OCI-LY1 (cell line): ENCODE results near the gene SLN.

ENCODE experiments used
- H2AFZ ChIP-seq: fragments of 200-600 bp; sonication (generic), shearing (Covaris generic); 2 replicates; pipeline ENCODE4 v1.6.0; 2014; ENCODE audit warnings: antibody characterized with exemption, mild to moderate bottlenecking, low read length
- H3F3A ChIP-seq: fragments of 200-600 bp; sonication (generic), shearing (Covaris generic); 2 replicates; pipeline ENCODE4 v1.6.0; 2014; ENCODE audit warnings: mild to moderate bottlenecking, antibody characterized with exemption, low read length, moderate library complexity; ENCODE audit not compliant: insufficient read depth
- H3K27ac ChIP-seq: fragments of 200-600 bp; sonication (generic); 2 replicates; pipeline ENCODE4 v1.5.1; 2014; ENCODE audit warnings: low read length, mixed run types, mild to moderate bottlenecking, low read depth; ENCODE audit not compliant: poor library complexity, severe bottlenecking
- H3K27me3 ChIP-seq: fragments of 200-600 bp; sonication (generic); 2 replicates; pipeline ENCODE4 v1.6.0; 2014; ENCODE audit warnings: antibody characterized with exemption, mild to moderate bottlenecking, low read length, moderate library complexity; ENCODE audit not compliant: insufficient read depth
- H3K36me3 ChIP-seq: fragments of 200-600 bp; sonication (generic); 2 replicates; pipeline ENCODE4 v1.6.1; 2014; ENCODE audit warnings: mild to moderate bottlenecking, antibody characterized with exemption, low read length, moderate library complexity, mixed read lengths; ENCODE audit not compliant: insufficient read depth
- H3K4me1 ChIP-seq: fragments of 200-600 bp; sonication (generic); 2 replicates; pipeline ENCODE4 v1.5.1; 2014; ENCODE audit warnings: mild to moderate bottlenecking, low read length, moderate library complexity; ENCODE audit not compliant: insufficient read depth, severe bottlenecking
- H3K4me2 ChIP-seq: fragments of 200-600 bp; sonication (generic), shearing (Covaris generic); 2 replicates; pipeline ENCODE4 v1.6.1; 2014; ENCODE audit warnings: low read length
- H3K4me3 ChIP-seq: fragments of 200-600 bp; sonication (generic); 2 replicates; pipeline ENCODE4 v1.5.1; 2014; ENCODE audit warnings: low read length, low read depth, mild to moderate bottlenecking, mixed read lengths; ENCODE audit not compliant: poor library complexity, severe bottlenecking
- H3K79me2 ChIP-seq: fragments of 200-600 bp; shearing (Covaris generic); 2 replicates; pipeline ENCODE4 v1.6.1; 2016; ENCODE audit warnings: mixed run types, low read length, mixed read lengths; ENCODE audit not compliant: insufficient read depth
- H3K9ac ChIP-seq: fragments of 200-600 bp; sonication (generic), shearing (Covaris generic); 2 replicates; pipeline ENCODE4 v1.6.1; 2014; ENCODE audit warnings: mild to moderate bottlenecking, low read length, mixed read lengths
- H3K9me2 ChIP-seq: fragments of 200-600 bp; sonication (generic), shearing (Covaris generic); 2 replicates; pipeline ENCODE4 v1.6.1; 2014; ENCODE audit warnings: low read depth, mild to moderate bottlenecking, low read length, mixed read lengths
- H3K9me3 ChIP-seq: fragments of 200-600 bp; shearing (Covaris generic); 2 replicates; pipeline ENCODE4 v1.6.1; 2014; ENCODE audit warnings: low read length, mixed read lengths
- H4K20me1 ChIP-seq: fragments of 200-600 bp; sonication (generic), shearing (Covaris generic); 2 replicates; pipeline ENCODE4 v1.6.0; 2016; ENCODE audit warnings: mild to moderate bottlenecking, low read length; ENCODE audit not compliant: insufficient read depth
- EZH2 ChIP-seq: fragments of 200-600 bp; sonication (generic), shearing (Covaris generic); IDR thresholded peaks from 2 replicates; pipeline ENCODE4 v1.8.0; 2017; ENCODE audit warnings: borderline replicate concordance, mixed run types, mild to moderate bottlenecking, antibody characterized with exemption, low read length, moderate library complexity, mixed read lengths
- TF ChIP-seq, protein P1 (sequence below): fragments of 200-600 bp; sonication (generic), shearing (Covaris generic); IDR thresholded peaks from 2 replicates; pipeline ENCODE4 v1.5.1; 2017; ENCODE audit warnings: mild to moderate bottlenecking, antibody characterized with exemption, low read length, moderate library complexity, mixed read lengths

The SLN gene

DNA sequence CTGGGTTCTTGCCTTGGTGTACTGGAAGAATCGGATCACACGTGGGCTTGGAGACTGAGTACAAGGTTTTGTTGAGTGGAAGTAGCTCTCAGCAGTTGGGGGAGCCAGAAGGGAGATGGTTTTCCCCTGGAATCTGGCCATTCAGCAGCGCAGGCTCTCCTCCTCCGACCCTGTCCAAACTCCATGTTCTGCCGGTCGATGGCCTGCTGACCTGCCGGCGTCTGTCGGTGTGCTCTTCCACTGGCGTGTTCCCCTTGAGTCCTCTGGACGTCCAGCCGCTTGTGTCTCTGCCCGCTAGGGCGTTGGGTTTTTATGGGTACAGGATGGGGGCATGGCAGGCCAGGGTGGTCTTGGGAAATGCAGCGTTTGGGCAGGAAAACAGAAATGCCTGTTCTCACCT lies 38.5 kb upstream of the SLN start:
- Histone ChIP-seq H3K4me2 (no peak overlapping the region), H3K9me2 (no peaks in the 10 kb centered on the region), H3K27me3 (no peaks in the 10 kb centered on the region), H2AFZ (no peak overlapping the region), H3K36me3 (no peaks in the 10 kb centered on the region), H4K20me1 (no peaks in the 10 kb centered on the region), H3K4me1 (no peaks in the 10 kb centered on the region), H3K9me3 (no peaks in the 10 kb centered on the region), H3K27ac (no peak overlapping the region), H3K4me3 (no peak overlapping the region), H3F3A (no peaks in the 10 kb centered on the region), H3K9ac (no peak overlapping the region), H3K79me2 (no peaks in the 10 kb centered on the region)
- TF ChIP-seq, protein P1, sequence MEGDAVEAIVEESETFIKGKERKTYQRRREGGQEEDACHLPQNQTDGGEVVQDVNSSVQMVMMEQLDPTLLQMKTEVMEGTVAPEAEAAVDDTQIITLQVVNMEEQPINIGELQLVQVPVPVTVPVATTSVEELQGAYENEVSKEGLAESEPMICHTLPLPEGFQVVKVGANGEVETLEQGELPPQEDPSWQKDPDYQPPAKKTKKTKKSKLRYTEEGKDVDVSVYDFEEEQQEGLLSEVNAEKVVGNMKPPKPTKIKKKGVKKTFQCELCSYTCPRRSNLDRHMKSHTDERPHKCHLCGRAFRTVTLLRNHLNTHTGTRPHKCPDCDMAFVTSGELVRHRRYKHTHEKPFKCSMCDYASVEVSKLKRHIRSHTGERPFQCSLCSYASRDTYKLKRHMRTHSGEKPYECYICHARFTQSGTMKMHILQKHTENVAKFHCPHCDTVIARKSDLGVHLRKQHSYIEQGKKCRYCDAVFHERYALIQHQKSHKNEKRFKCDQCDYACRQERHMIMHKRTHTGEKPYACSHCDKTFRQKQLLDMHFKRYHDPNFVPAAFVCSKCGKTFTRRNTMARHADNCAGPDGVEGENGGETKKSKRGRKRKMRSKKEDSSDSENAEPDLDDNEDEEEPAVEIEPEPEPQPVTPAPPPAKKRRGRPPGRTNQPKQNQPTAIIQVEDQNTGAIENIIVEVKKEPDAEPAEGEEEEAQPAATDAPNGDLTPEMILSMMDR, result no peak
- TF ChIP-seq EZH2, result no peak

DNA sequence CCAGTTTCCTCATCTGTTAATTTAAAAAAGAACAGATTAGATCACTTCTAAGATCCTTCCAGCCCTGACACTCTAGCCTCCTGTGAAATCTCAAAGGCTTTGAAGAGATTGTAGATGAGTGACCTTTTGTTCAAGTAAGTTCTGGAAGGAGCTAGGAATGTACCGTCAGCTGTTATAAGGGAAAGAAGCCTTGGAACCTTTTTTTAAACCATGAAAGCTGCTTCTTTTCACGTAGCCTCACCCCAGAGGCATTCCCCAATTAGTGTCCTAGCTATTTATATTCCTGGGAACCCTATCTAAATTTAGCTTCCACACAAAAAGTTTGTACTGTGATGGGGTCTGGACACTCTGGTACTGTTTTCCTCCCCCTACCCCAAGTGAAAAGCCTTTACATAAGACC lies 35.8 kb upstream of the SLN start:
- Histone ChIP-seq H3K9me2 (no peaks in the 10 kb centered on the region), H3K27ac (no peak overlapping the region), H3K27me3 (no peaks in the 10 kb centered on the region), H3K79me2 (no peaks in the 10 kb centered on the region), H3F3A (no peaks in the 10 kb centered on the region), H3K4me3 (no peak overlapping the region), H3K4me2 (no peak overlapping the region), H3K9me3 (no peaks in the 10 kb centered on the region), H2AFZ (no peak overlapping the region), H4K20me1 (no peaks in the 10 kb centered on the region), H3K36me3 (no peaks in the 10 kb centered on the region), H3K4me1 (no peaks in the 10 kb centered on the region), H3K9ac (no peak overlapping the region)
- TF ChIP-seq EZH2, result no peak
- TF ChIP-seq, protein P1, result no peak

DNA sequence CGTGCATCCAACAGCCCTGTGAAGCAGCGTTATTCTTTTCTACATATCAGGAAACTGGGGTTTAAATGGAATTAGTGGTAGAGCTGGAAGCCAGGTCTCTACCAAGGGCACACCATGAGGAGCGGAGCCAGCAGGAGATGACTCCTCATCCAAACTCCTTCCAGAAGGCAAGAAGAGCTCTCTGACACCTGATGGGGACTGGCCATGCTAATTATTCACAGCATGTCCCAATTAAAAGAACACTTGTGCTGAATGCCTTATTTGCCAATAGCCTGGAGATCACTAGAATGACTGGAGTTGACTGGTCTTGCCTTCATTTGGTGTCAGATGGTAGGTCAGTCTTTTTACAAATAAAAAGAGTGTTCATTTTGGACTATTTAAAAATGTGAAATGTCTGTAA lies 32.9 kb upstream of the SLN start:
- Histone ChIP-seq H3K4me2 (no peak overlapping the region), H3K4me3 (no peak overlapping the region), H2AFZ (no peak overlapping the region), H3K27me3 (no peaks in the 10 kb centered on the region), H4K20me1 (no peaks in the 10 kb centered on the region), H3F3A (no peaks in the 10 kb centered on the region), H3K9me3 (no peaks in the 10 kb centered on the region), H3K9ac (no peak overlapping the region), H3K79me2 (no peaks in the 10 kb centered on the region), H3K36me3 (no peaks in the 10 kb centered on the region), H3K4me1 (no peaks in the 10 kb centered on the region), H3K27ac (no peak overlapping the region), H3K9me2 (no peaks in the 10 kb centered on the region)
- TF ChIP-seq, protein P1, result no peak
- TF ChIP-seq EZH2, result no peak
